Upper lobe of left lung (tissue), 6 donors: ENCODE measurements around the gene PHF1. TPM values are rescaled to one million over a fixed set of nuclear protein-coding genes. Genes with fewer than 3 reads are reported as not detected.

Source experiments
- ATAC-seq, 2 donors: fragments of 200-7000 bp; cut with Tn5 transposase; one replicate each; pipeline ENCODE4 v1.9.1; 2022; ENCODE audit warnings: mild to moderate bottlenecking in 2 of 2, moderate library complexity in 2 of 2; ENCODE audit not compliant: low FRiP score in 2 of 2
- DNase-seq, 2 donors: peaks; one replicate each; pipeline ENCODE4 v3.0.0-alpha.2; 2019 to 2020
- H3K27ac ChIP-seq, 4 donors: fragments of 200-600 bp; sonication (generic); one replicate each; pipeline ENCODE4 v1.5.1; 2016 to 2019
- H3K27me3 ChIP-seq, 4 donors: fragments of 200-600 bp; sonication (generic); one replicate each; pipeline ENCODE4 v1.5.1; 2017 to 2019
- H3K36me3 ChIP-seq, 4 donors: fragments of 200-600 bp; sonication (generic); one replicate each; pipeline ENCODE4 v1.5.1; 2016 to 2019
- H3K4me1 ChIP-seq, 4 donors: fragments of 200-600 bp; sonication (generic); one replicate each; pipeline ENCODE4 v1.5.1; 2018 to 2019
- H3K4me3 ChIP-seq, 4 donors: fragments of 200-600 bp; sonication (generic); one replicate each; pipeline ENCODE4 v1.5.1; 2017 to 2019; ENCODE audit warnings: mild to moderate bottlenecking in 2 of 4, moderate library complexity in 1 of 4
- H3K9me3 ChIP-seq, 4 donors: fragments of 200-600 bp; sonication (generic); one replicate each; pipeline ENCODE4 v1.5.1; 2018 to 2019
- EP300 ChIP-seq, 4 donors: sonication (generic); formaldehyde crosslinking; IDR thresholded peaks; one replicate each; pipeline ENCODE4 v1.5.1; 2017; ENCODE audit warnings: antibody characterized with exemption in 4 of 4, control low read depth in 2 of 4
- POLR2A ChIP-seq, 4 donors: fragments of 450-650 bp; IDR thresholded peaks; one replicate each; pipeline ENCODE4 v1.5.1; 2016 to 2017; ENCODE audit warnings: antibody characterized with exemption in 4 of 4, mild to moderate bottlenecking in 2 of 4
- POLR2AphosphoS5 ChIP-seq, 2 donors: sonication (generic); formaldehyde crosslinking; IDR thresholded peaks; one replicate each; pipeline ENCODE4 v1.5.1; 2017; ENCODE audit warnings: antibody characterized with exemption in 2 of 2
- WGBS, 2 donors: methylation state at CpG; one replicate each; pipeline ENCODE4 v1.1.5; 2017 to 2018; 5-methylcytosine and 5-hydroxymethylcytosine counted together
- total RNA-seq, 6 donors: library from RNA; depleted of rRNA in 4 of 6; stranded (reverse); fragments of >200 nt in 4 of 6; gene quantifications; one replicate each; pipeline versions ENCODE4 v1.1.0 to v1.2.1, GENCODE V29; 2016 to 2021
- TF ChIP-seq, protein P1 (sequence below), 6 experiments: fragments of 450-650 bp in 4 of 6; fragments of 200-600 bp in 2 of 6; sonication (generic) in 2 of 6; IDR thresholded peaks; one replicate each; pipeline ENCODE4 v1.5.1; 2016 to 2019; ENCODE audit warnings: antibody characterized with exemption in 6 of 6
- donor health status: DM: no; HTN: no; CAD: no; lungs with moderate emphysema.
- donor health status: DM: no; HTN: yes; CAD: no; lungs with severe emphysema.

PHF1 gene
- total RNA-seq, 6 donors from 2014 or later, result 61.7 to 150 (median 65.5) TPM

DNA sequence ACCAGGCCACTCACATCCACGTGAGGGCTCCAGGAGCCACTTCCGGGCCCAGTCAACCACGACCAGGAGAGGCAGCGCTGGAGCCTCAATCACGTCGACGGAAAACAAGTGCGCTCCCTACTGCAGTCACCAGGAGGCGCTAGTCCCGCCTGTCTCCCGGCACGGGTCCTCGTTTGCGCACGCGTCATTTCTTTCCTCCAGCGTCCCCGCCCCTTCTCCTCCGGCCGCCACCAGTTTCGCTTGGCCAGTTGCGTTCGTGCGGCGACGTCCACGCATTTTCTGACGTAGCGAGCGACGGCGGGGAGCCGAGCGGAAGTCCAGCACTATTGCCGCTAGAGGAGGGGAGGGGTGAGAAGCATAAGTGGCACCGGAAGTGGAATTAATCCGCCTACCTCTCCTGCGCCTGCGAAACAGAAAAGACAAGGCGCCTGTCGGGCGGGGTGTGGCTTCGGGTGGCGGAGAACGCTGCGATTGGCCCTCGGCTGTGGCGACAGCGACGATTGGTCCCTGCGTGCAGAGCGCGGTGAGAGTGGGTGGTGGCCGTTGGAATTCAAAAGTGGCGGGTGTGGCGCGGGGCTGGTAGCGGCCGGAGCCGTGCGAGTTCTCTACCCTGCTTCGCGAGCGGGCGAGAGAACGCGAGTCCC is 19.4 kb upstream of the PHF1 start, which contains the start of gene KIFC1:
Gene KIFC1, plus strand, starts transcription at position 546 of the 644 bp plus-strand sequence. CDS start 163 bp downstream, outside the sequence.
- whole genome bisulfite sequencing, 2 donors, result 0 to 1% methylated on average over 48 to 67 of the region's 67 CpGs
- peaks cover 10 to 15% (median 12%) of the 10 kb centered on the region in 4 donors for H3K4me1 ChIP-seq
- no peaks in the 10 kb centered on the region for H3K27me3 ChIP-seq
- DNase-seq, result peak; percentile 98 to 99
- TF ChIP-seq, protein P1, sequence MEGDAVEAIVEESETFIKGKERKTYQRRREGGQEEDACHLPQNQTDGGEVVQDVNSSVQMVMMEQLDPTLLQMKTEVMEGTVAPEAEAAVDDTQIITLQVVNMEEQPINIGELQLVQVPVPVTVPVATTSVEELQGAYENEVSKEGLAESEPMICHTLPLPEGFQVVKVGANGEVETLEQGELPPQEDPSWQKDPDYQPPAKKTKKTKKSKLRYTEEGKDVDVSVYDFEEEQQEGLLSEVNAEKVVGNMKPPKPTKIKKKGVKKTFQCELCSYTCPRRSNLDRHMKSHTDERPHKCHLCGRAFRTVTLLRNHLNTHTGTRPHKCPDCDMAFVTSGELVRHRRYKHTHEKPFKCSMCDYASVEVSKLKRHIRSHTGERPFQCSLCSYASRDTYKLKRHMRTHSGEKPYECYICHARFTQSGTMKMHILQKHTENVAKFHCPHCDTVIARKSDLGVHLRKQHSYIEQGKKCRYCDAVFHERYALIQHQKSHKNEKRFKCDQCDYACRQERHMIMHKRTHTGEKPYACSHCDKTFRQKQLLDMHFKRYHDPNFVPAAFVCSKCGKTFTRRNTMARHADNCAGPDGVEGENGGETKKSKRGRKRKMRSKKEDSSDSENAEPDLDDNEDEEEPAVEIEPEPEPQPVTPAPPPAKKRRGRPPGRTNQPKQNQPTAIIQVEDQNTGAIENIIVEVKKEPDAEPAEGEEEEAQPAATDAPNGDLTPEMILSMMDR (IDR thresholded peaks at IDR 0.05), result peak; percentile 86 to 99 (median 99)
- TF ChIP-seq EP300 (IDR thresholded peaks at IDR 0.05) (peak in 1 of 4 donors; percentile 59), POLR2AphosphoS5 (IDR thresholded peaks at IDR 0.05) (peak; percentile 90 to 94), POLR2A (IDR thresholded peaks at IDR 0.05) (peak in 1 of 4 donors; percentile 12)
- ATAC-seq, result peak; percentile 98 to 99
- H3K36me3 ChIP-seq, result no peaks in the 10 kb centered on the region
- H3K4me3 ChIP-seq, result peak within 1 kb of the TSS; percentile 53 to 74 (median 62)
- H3K9me3 ChIP-seq, result no peaks in the 10 kb centered on the region
- peak within 1 kb of the TSS; percentile 73 to 92 (median 90) for H3K27ac ChIP-seq

DNA sequence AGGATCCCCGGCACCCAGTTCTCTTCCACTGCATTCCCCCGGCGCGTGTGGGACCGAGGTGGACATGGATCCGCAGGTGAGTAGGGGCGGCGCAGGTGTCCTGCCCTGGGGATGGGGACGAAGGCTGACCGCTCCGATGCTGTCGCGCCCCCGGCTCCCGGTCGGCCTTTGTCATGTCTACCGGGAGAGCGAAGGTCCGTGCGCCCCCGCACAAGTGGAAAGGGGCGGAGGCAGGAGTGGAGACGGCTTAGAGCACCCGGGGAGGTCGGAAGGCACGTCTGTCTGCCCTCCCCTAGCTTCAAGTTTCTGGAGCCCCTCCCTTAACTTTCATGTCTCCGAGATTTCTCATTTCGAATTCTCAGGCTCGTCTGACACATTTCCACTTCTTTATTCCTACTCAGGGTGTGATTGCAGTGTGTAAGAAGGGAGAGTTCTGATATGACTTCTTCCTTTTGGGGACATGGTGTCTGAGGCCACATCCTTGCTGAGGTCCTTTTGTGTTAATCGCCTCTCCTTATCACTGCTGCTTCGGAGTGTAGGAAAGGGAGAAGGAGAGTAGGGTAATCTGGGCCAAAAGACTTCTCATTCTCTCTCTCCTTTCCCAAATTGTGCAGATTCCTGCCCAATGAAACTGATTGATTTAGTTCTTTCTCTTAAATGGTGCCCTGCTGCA is 18.8 kb upstream of the PHF1 start:
- no peaks in the 10 kb centered on the region for H3K27me3 ChIP-seq
- no peaks in the 10 kb centered on the region for H3K36me3 ChIP-seq
- TF ChIP-seq EP300 (IDR thresholded peaks at IDR 0.05), result no peak
- TF ChIP-seq POLR2A (IDR thresholded peaks at IDR 0.05), result peak in 1 of 4 donors; percentile 49
- no peak for TF ChIP-seq POLR2AphosphoS5 (IDR thresholded peaks at IDR 0.05)
- TF ChIP-seq, protein P1 (IDR thresholded peaks at IDR 0.05), result no peak
- no peaks in the 10 kb centered on the region for H3K9me3 ChIP-seq
- 1% methylated on average over 21 to 31 of the region's 31 CpGs for WGBS, 2 donors
- peak overlapping the region; percentile 53 to 74 (median 62) for H3K4me3 ChIP-seq
- ATAC-seq (no peak), DNase-seq (no peak)
- peaks cover 10 to 15% (median 12%) of the 10 kb centered on the region in 4 donors for H3K4me1 ChIP-seq
- H3K27ac ChIP-seq, result peak overlapping the region; percentile 60 to 91 (median 82)

DNA sequence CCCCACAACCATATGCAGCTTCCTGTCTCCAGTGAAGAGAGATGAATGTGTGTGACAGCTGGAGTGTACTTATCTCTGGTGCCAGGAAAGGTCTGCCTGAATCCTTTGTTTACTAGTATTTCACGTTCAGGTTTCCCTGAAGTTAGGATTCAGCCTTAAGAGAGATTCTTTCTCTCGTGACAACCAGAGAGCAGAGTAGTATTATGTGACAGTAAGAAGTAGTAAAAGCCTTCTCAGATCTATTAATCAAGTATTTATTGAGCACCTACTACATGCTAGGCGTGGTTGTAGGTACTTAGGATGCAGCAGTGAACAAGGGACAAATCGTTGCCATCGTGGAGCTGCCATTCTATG is 18.2 kb upstream of the PHF1 start:
- Histone ChIP-seq H3K36me3 (no peaks in the 10 kb centered on the region), H3K27ac (peak overlapping the region in 1 of 4 donors; percentile 90), H3K4me1 (peaks cover 10 to 15% (median 12%) of the 10 kb centered on the region in 4 donors), H3K4me3 (peak overlapping the region in 2 of 4 donors; percentile 53 to 74), H3K9me3 (no peaks in the 10 kb centered on the region), H3K27me3 (no peaks in the 10 kb centered on the region)
- no peak for ATAC-seq
- DNase-seq, result no peak
- WGBS, 2 donors, result 38 to 46% methylated on average over 5 of the region's 5 CpGs
- TF ChIP-seq, protein P1 (IDR thresholded peaks at IDR 0.05), result no peak
- TF ChIP-seq POLR2A (IDR thresholded peaks at IDR 0.05), result no peak
- TF ChIP-seq EP300 (IDR thresholded peaks at IDR 0.05), result no peak
- no peak for TF ChIP-seq POLR2AphosphoS5 (IDR thresholded peaks at IDR 0.05)

DNA sequence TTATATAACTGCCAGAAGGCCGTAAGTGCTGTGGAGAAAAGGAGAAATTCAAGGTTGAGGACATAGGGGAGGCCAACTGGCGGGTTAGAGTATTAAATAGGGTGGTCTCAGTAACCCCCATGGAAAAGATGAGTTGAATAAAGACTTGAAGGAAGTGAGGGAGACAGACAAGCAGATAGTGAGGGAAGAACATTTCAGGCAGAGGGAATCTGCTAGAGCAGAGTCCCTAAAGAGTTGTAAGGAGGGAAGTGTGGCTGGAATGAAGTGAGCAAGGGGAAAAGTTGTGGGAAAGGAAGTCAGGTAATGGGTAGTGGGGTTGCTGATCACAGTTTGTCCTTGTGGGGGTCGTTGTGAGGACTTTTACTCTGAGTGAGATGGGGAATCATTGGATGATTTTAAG is 17.8 kb upstream of the PHF1 start:
- no peaks in the 10 kb centered on the region for H3K36me3 ChIP-seq
- ATAC-seq, result no peak
- H3K9me3 ChIP-seq, result no peaks in the 10 kb centered on the region
- DNase-seq, result no peak
- no peak for TF ChIP-seq POLR2AphosphoS5 (IDR thresholded peaks at IDR 0.05)
- TF ChIP-seq, protein P1 (IDR thresholded peaks at IDR 0.05), result no peak
- no peak for TF ChIP-seq EP300 (IDR thresholded peaks at IDR 0.05)
- no peak for TF ChIP-seq POLR2A (IDR thresholded peaks at IDR 0.05)
- 55 to 57% methylated on average over 3 of the region's 3 CpGs for WGBS, 2 donors
- peaks cover 10 to 15% (median 12%) of the 10 kb centered on the region in 4 donors for H3K4me1 ChIP-seq
- H3K27me3 ChIP-seq, result no peaks in the 10 kb centered on the region
- no peak overlapping the region for H3K27ac ChIP-seq
- H3K4me3 ChIP-seq, result peak overlapping the region in 1 of 4 donors; percentile 74
